HG02588 (cell line): Measurements from ENCODE around the gene F7.

Experiments
- ATAC-seq: cut with Tn5 transposase; IDR thresholded peaks from one replicate; pipeline ENCODE4 v1.9.1; 2021; ENCODE audit warnings: mild to moderate bottlenecking, moderate library complexity; ENCODE audit not compliant: unreplicated experiment

F7 gene

GRCh38 chr13:113166681-113167080, 61.1 kb downstream of the F7 start:
- no peak for ATAC-seq

GRCh38 chr13:113167155-113167554, 61.6 kb downstream of the F7 start:
- no peak for ATAC-seq

DNA sequence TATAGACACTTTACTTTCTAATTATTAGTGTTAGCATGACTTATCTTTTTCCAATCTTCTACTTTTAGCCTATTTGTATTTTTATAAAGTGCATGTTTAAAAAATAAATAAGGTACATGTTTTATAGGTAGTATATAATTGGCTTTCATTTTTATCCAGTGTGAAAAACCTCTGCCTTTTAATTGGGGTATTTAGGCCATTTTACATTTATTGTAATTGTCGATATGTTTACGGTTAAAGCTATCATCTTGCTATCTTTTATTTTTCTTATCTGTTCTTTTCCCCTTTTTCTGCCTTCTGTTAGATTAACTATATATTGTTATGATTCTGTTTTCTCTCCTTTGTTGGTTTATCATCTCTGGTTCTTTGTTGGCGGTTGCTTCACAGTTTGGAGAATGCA, 62.0 kb downstream of the F7 start:
- ATAC-seq, result no peak

- no peak for ATAC-seq
Observed at GRCh38 chr13:113168211-113168610, 62.6 kb downstream of the F7 start.

- no peak for ATAC-seq
Observed at GRCh38 chr13:113169277-113170272, 64.0 kb downstream of the F7 start.
